GM12878 (cell line): ENCODE measurements around the gene ABCC1. TPM values are rescaled to one million over a fixed set of nuclear protein-coding genes. Genes with fewer than 3 reads are reported as not detected.

Experiments
- BCL3 ChIP-seq: IDR thresholded peaks from 2 replicates; pipeline ENCODE4 v1.6.1; 2011; ENCODE audit warnings: borderline replicate concordance, low read depth, mild to moderate bottlenecking, moderate library complexity, low read length; ENCODE audit not compliant: insufficient read depth, poor library complexity, severe bottlenecking
- CBX5 ChIP-seq: sonication (generic); IDR thresholded peaks from 2 replicates; pipeline ENCODE4 v1.6.1; 2016; ENCODE audit warnings: low read depth, moderate library complexity, mild to moderate bottlenecking, inconsistent platforms
- CREM ChIP-seq: IDR thresholded peaks from 2 replicates; pipeline ENCODE4 v1.6.1; 2014; ENCODE audit warnings: antibody characterized with exemption, low read depth
- DPF2 ChIP-seq: fragments of 450-650 bp; IDR thresholded peaks from 2 replicates; pipeline ENCODE4 v1.6.1; 2017; ENCODE audit warnings: mild to moderate bottlenecking
- EED ChIP-seq: sonication (generic); IDR thresholded peaks from 2 replicates; pipeline ENCODE4 v1.6.1; 2016; ENCODE audit warnings: antibody characterized with exemption, low read depth
- GATAD2B ChIP-seq: fragments of 450-650 bp; conservative IDR thresholded peaks from 2 replicates; pipeline ENCODE4 v1.6.1; 2017; ENCODE audit warnings: low read depth, mild to moderate bottlenecking, moderate library complexity
- MYC ChIP-seq: IDR thresholded peaks from 2 replicates; pipeline ENCODE4 v1.6.1; 2011; ENCODE audit warnings: mild to moderate bottlenecking, low read length, moderate library complexity, inconsistent platforms; ENCODE audit not compliant: insufficient read depth, insufficient replicate concordance, insufficient read length, severe bottlenecking
- NR2F1 ChIP-seq: fragments of 450-650 bp; conservative IDR thresholded peaks from 2 replicates; pipeline ENCODE4 v1.6.1; 2017; ENCODE audit warnings: mild to moderate bottlenecking
- NRF1 ChIP-seq: conservative IDR thresholded peaks from 2 replicates; pipeline ENCODE4 v1.6.1; 2011; ENCODE audit warnings: mild to moderate bottlenecking, low read depth, low read length, improper control_type of control experiment
- SMC3 ChIP-seq: IDR thresholded peaks from 2 replicates; pipeline ENCODE4 v1.6.1; 2011; ENCODE audit warnings: low read length, improper control_type of control experiment, borderline replicate concordance
- YBX1 ChIP-seq: fragments of 450-650 bp; IDR thresholded peaks from 2 replicates; pipeline ENCODE4 v1.6.1; 2016; ENCODE audit warnings: antibody characterized with exemption
- ZBED1 ChIP-seq: IDR thresholded peaks from 2 replicates; pipeline ENCODE4 v1.6.1; 2016; ENCODE audit warnings: borderline replicate concordance
- polyA plus RNA-seq, 11 experiments: library from polyadenylated mRNA; depleted of rRNA in 4 of 11; unstranded in 6 of 11; stranded (reverse) in 5 of 11; fragments of >200 nt; fragmentation: Nextera tagmentation in 4 of 11; fragmentation: Illumina TruSeq in 1 of 11; extraction: Ambion mirVana in 4 of 11; extraction: Trizol in 1 of 11; gene quantifications; 1 replicate in 1 of 11; 2 replicates in 10 of 11; pipeline versions ENCODE4 v1.2.1 to v1.2.3, GENCODE V29; 2011 to 2016; ENCODE audit warnings: inconsistent platforms in 2 of 11, missing spikeins in 2 of 11, low read depth in 1 of 11
- total RNA-seq, 4 experiments: library from RNA; depleted of rRNA in 3 of 4; stranded (reverse); fragments of >200 nt in 3 of 4; fragmentation: Illumina TruSeq in 1 of 4; extraction: Trizol in 1 of 4; gene quantifications; 2 replicates each; pipeline versions ENCODE4 v1.2.1 to v1.2.3, GENCODE V29; 2013 to 2021
- TF ChIP-seq, protein P1 (sequence below): IDR thresholded peaks from 2 replicates; pipeline ENCODE4 v1.6.1; 2012; ENCODE audit warnings: mild to moderate bottlenecking, low read depth, low read length
- TF ChIP-seq, protein P2 (sequence below): fragments of 450-650 bp; IDR thresholded peaks from 2 replicates; pipeline ENCODE4 v1.6.1; 2014; ENCODE audit warnings: mild to moderate bottlenecking
- TF ChIP-seq, protein P3 (sequence below): fragments of 450-650 bp; IDR thresholded peaks from 2 replicates; pipeline ENCODE4 v1.6.1; 2017; ENCODE audit warnings: antibody characterized with exemption, mild to moderate bottlenecking, moderate library complexity
- TF ChIP-seq, protein P4 (sequence below): fragments of 450-650 bp; IDR thresholded peaks from 2 replicates; pipeline ENCODE4 v1.6.1; 2017; ENCODE audit warnings: mild to moderate bottlenecking, moderate library complexity

ABCC1 gene
- total and polyA plus RNA-seq, 10 of the 15 experiments (the other 5 are each of a cell fraction or from before 2014, with no cell fraction given): 3.2 to 44.6 (median 14.5) TPM

GRCh38 chr16:16025214-16025968 lies 76.0 kb downstream of the ABCC1 start (continued):
- no peak for TF ChIP-seq BCL3
- TF ChIP-seq EED: no peak
- no peak for TF ChIP-seq MYC
- TF ChIP-seq, protein P1, sequence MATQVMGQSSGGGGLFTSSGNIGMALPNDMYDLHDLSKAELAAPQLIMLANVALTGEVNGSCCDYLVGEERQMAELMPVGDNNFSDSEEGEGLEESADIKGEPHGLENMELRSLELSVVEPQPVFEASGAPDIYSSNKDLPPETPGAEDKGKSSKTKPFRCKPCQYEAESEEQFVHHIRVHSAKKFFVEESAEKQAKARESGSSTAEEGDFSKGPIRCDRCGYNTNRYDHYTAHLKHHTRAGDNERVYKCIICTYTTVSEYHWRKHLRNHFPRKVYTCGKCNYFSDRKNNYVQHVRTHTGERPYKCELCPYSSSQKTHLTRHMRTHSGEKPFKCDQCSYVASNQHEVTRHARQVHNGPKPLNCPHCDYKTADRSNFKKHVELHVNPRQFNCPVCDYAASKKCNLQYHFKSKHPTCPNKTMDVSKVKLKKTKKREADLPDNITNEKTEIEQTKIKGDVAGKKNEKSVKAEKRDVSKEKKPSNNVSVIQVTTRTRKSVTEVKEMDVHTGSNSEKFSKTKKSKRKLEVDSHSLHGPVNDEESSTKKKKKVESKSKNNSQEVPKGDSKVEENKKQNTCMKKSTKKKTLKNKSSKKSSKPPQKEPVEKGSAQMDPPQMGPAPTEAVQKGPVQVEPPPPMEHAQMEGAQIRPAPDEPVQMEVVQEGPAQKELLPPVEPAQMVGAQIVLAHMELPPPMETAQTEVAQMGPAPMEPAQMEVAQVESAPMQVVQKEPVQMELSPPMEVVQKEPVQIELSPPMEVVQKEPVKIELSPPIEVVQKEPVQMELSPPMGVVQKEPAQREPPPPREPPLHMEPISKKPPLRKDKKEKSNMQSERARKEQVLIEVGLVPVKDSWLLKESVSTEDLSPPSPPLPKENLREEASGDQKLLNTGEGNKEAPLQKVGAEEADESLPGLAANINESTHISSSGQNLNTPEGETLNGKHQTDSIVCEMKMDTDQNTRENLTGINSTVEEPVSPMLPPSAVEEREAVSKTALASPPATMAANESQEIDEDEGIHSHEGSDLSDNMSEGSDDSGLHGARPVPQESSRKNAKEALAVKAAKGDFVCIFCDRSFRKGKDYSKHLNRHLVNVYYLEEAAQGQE: no peak
- TF ChIP-seq, protein P2, sequence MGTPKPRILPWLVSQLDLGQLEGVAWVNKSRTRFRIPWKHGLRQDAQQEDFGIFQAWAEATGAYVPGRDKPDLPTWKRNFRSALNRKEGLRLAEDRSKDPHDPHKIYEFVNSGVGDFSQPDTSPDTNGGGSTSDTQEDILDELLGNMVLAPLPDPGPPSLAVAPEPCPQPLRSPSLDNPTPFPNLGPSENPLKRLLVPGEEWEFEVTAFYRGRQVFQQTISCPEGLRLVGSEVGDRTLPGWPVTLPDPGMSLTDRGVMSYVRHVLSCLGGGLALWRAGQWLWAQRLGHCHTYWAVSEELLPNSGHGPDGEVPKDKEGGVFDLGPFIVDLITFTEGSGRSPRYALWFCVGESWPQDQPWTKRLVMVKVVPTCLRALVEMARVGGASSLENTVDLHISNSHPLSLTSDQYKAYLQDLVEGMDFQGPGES: no peak
- TF ChIP-seq CREM: 0 out of 2 replicates have a peak, but pooled peaks have one; percentile 7
- TF ChIP-seq, protein P3, sequence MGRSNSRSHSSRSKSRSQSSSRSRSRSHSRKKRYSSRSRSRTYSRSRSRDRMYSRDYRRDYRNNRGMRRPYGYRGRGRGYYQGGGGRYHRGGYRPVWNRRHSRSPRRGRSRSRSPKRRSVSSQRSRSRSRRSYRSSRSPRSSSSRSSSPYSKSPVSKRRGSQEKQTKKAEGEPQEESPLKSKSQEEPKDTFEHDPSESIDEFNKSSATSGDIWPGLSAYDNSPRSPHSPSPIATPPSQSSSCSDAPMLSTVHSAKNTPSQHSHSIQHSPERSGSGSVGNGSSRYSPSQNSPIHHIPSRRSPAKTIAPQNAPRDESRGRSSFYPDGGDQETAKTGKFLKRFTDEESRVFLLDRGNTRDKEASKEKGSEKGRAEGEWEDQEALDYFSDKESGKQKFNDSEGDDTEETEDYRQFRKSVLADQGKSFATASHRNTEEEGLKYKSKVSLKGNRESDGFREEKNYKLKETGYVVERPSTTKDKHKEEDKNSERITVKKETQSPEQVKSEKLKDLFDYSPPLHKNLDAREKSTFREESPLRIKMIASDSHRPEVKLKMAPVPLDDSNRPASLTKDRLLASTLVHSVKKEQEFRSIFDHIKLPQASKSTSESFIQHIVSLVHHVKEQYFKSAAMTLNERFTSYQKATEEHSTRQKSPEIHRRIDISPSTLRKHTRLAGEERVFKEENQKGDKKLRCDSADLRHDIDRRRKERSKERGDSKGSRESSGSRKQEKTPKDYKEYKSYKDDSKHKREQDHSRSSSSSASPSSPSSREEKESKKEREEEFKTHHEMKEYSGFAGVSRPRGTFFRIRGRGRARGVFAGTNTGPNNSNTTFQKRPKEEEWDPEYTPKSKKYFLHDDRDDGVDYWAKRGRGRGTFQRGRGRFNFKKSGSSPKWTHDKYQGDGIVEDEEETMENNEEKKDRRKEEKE: no peak
- 0 out of 2 replicates have a peak, but pooled peaks have one; percentile 49 for TF ChIP-seq GATAD2B
- TF ChIP-seq, protein P4, sequence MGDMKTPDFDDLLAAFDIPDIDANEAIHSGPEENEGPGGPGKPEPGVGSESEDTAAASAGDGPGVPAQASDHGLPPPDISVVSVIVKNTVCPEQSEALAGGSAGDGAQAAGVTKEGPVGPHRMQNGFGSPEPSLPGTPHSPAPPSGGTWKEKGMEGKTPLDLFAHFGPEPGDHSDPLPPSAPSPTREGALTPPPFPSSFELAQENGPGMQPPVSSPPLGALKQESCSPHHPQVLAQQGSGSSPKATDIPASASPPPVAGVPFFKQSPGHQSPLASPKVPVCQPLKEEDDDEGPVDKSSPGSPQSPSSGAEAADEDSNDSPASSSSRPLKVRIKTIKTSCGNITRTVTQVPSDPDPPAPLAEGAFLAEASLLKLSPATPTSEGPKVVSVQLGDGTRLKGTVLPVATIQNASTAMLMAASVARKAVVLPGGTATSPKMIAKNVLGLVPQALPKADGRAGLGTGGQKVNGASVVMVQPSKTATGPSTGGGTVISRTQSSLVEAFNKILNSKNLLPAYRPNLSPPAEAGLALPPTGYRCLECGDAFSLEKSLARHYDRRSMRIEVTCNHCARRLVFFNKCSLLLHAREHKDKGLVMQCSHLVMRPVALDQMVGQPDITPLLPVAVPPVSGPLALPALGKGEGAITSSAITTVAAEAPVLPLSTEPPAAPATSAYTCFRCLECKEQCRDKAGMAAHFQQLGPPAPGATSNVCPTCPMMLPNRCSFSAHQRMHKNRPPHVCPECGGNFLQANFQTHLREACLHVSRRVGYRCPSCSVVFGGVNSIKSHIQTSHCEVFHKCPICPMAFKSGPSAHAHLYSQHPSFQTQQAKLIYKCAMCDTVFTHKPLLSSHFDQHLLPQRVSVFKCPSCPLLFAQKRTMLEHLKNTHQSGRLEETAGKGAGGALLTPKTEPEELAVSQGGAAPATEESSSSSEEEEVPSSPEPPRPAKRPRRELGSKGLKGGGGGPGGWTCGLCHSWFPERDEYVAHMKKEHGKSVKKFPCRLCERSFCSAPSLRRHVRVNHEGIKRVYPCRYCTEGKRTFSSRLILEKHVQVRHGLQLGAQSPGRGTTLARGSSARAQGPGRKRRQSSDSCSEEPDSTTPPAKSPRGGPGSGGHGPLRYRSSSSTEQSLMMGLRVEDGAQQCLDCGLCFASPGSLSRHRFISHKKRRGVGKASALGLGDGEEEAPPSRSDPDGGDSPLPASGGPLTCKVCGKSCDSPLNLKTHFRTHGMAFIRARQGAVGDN: no peak
- TF ChIP-seq NR2F1: no peak
- no peak for TF ChIP-seq CBX5
- no peak for TF ChIP-seq SMC3
- no peak for TF ChIP-seq ZBED1
- no peak for TF ChIP-seq YBX1
- no peak for TF ChIP-seq NRF1
- peak; percentile 46; the same call in 1 of the 2 replicates for TF ChIP-seq DPF2
